HG03520 (cell line): ENCODE measurements around the gene NFE2L1.
A peak's percentile ranks its signal among the peaks of the same experiment; 100 is the strongest.

ENCODE experiments used
- ATAC-seq: cut with Tn5 transposase; IDR thresholded peaks from one replicate; pipeline ENCODE4 v1.9.1; 2021; ENCODE audit warnings: mild to moderate bottlenecking, moderate library complexity; ENCODE audit not compliant: unreplicated experiment

The NFE2L1 gene

GRCh38 chr17:48046296-48046695 is 1.9 kb upstream of the NFE2L1 start:
- ATAC-seq, result no peak

GRCh38 chr17:48047113-48047740 is 932 bp upstream of the NFE2L1 start:
- no peak for ATAC-seq

- ATAC-seq, result peak; percentile 31
These were observed 396 bp downstream of the NFE2L1 start for GRCh38 chr17:48048384-48049126.

- ATAC-seq, result no peak
These were observed 3.1 kb downstream of the NFE2L1 start for GRCh38 chr17:48051283-48051682.

GRCh38 chr17:48051706-48052486 is 3.7 kb downstream of the NFE2L1 start:
- no peak for ATAC-seq

GRCh38 chr17:48052956-48053757 is 5.0 kb downstream of the NFE2L1 start:
- no peak for ATAC-seq

- no peak for ATAC-seq
These were observed 5.6 kb downstream of the NFE2L1 start for GRCh38 chr17:48053758-48054237.

GRCh38 chr17:48054238-48055185 is 6.4 kb downstream of the NFE2L1 start:
- ATAC-seq, result no peak

- ATAC-seq, result no peak
These were observed 7.5 kb downstream of the NFE2L1 start for GRCh38 chr17:48055531-48056245.

GRCh38 chr17:48056246-48056745 is 8.1 kb downstream of the NFE2L1 start:
- ATAC-seq, result no peak

- ATAC-seq, result no peak
These were observed 8.7 kb downstream of the NFE2L1 start for GRCh38 chr17:48056879-48057278.

GRCh38 chr17:48057626-48058025 is 9.5 kb downstream of the NFE2L1 start:
- no peak for ATAC-seq

GRCh38 chr17:48058393-48059124 is 10.4 kb downstream of the NFE2L1 start:
- no peak for ATAC-seq

GRCh38 chr17:48059125-48059668 is 11.0 kb downstream of the NFE2L1 start:
- ATAC-seq, result no peak

GRCh38 chr17:48060249-48060648 is 12.1 kb downstream of the NFE2L1 start:
- ATAC-seq, result no peak

- ATAC-seq, result no peak
These were observed 14.1 kb downstream of the NFE2L1 start for GRCh38 chr17:48062273-48062672.

- no peak for ATAC-seq
These were observed 16.5 kb downstream of the NFE2L1 start for GRCh38 chr17:48064638-48065037.

- ATAC-seq, result no peak
These were observed 18.0 kb downstream of the NFE2L1 start for GRCh38 chr17:48066192-48066591.
